Esophagus muscularis mucosa (tissue), 4 donors: ENCODE measurements around the gene ZNF775. TPM values are rescaled to one million over a fixed set of nuclear protein-coding genes. Genes with fewer than 3 reads are reported as not detected.

ENCODE experiments used
- DNase-seq: peaks from one replicate; pipeline ENCODE4 v3.0.0-alpha.2; 2017; ENCODE audit errors: extremely low spot score
- H3K27ac ChIP-seq, 4 donors: fragments of 200-600 bp; sonication (generic); replicated peaks in 1 of 4; 1 replicate in 3 of 4; 2 replicates in 1 of 4; pipeline ENCODE4 v1.5.1; 2016 to 2019; ENCODE audit warnings: mild to moderate bottlenecking in 1 of 4
- H3K27me3 ChIP-seq, 4 donors: fragments of 200-600 bp; sonication (generic); one replicate each; pipeline versions ENCODE4 v1.5.1 to v1.6.0; 2016 to 2019
- H3K36me3 ChIP-seq, 4 donors: fragments of 200-600 bp; sonication (generic); one replicate each; pipeline ENCODE4 v1.5.1; 2016 to 2019
- H3K4me1 ChIP-seq, 4 donors: fragments of 200-600 bp; sonication (generic); one replicate each; pipeline ENCODE4 v1.5.1; 2016 to 2019
- H3K4me3 ChIP-seq, 4 donors: fragments of 200-600 bp; sonication (generic); 1 replicate in 2 of 4; 2 replicates in 2 of 4; pipeline ENCODE4 v1.5.1; 2016 to 2019; ENCODE audit warnings: mild to moderate bottlenecking in 4 of 4, moderate library complexity in 1 of 4
- H3K9me3 ChIP-seq, 4 donors: fragments of 200-600 bp; sonication (generic); 1 replicate in 3 of 4; 2 replicates in 1 of 4; pipeline ENCODE4 v1.5.1; 2016 to 2019
- EP300 ChIP-seq: sonication (generic); formaldehyde crosslinking; IDR thresholded peaks from one replicate; pipeline ENCODE4 v1.6.1; 2017; ENCODE audit warnings: antibody characterized with exemption
- POLR2A ChIP-seq: fragments of 450-650 bp; IDR thresholded peaks from one replicate; pipeline ENCODE4 v1.6.1; 2017; ENCODE audit warnings: antibody characterized with exemption, moderate library complexity, mild to moderate bottlenecking, low read depth
- POLR2AphosphoS5 ChIP-seq, 2 donors: sonication (generic); formaldehyde crosslinking; IDR thresholded peaks; one replicate each; pipeline ENCODE4 v1.6.1; 2017; ENCODE audit warnings: antibody characterized with exemption in 2 of 2
- WGBS: methylation state at CpG from one replicate; pipeline ENCODE4 v1.1.5; 2018; 5-methylcytosine and 5-hydroxymethylcytosine counted together
- intact Hi-C: fragments of 100-400 bp; cut with DNase I; formaldehyde crosslinking; loops from one replicate; pipeline ENCODE4 v1.15.1; 2023
- total RNA-seq, 4 donors: library from RNA; depleted of rRNA; stranded (reverse); fragments of >200 nt; gene quantifications; one replicate each; pipeline versions ENCODE4 v1.1.0 to v1.2.1, GENCODE V29; 2016
- TF ChIP-seq, protein P1 (sequence below), 3 experiments: fragments of 200-600 bp in 2 of 3; fragments of 450-650 bp in 1 of 3; sonication (generic) in 2 of 3; IDR thresholded peaks; one replicate each; pipeline ENCODE4 v1.5.1; 2017 to 2019; ENCODE audit warnings: antibody characterized with exemption in 3 of 3, mild to moderate bottlenecking in 2 of 3, moderate library complexity in 1 of 3

The ZNF775 gene
- total RNA-seq, 4 donors from 2014 or later = 6.6 to 19.8 (median 15.0) TPM

DNA sequence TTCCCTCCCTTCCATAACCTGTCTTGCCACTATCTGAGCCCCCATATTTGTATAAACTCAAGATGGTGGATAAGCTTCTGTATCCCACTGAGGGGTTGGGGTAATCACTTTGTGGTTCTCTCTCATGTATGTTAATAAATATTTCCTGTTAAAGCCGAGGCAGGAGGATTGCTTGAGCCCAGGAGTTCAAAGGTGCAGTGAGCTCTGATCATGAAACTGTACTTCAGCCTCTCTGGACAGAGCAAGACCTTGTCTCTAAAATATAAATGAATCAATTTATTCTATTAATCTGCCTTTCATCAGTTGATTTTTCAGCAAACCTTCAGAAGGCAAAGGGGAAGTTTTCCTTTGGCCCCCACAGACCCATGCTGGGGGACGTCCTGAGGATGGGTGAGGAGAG, 35.9 kb upstream of the ZNF775 start:
- H3K9me3 ChIP-seq = peaks cover 0 to 2% (median 0%) of the 10 kb centered on the region in 4 donors
- 82% methylated on average over 2 of the region's 2 CpGs for WGBS
- H3K27ac ChIP-seq = no peak overlapping the region
- peaks cover 0 to 4% (median 1%) of the 10 kb centered on the region in 4 donors for H3K36me3 ChIP-seq
- peaks cover 26 to 41% (median 40%) of the 10 kb centered on the region in 4 donors for H3K4me1 ChIP-seq
- no peak overlapping the region for H3K4me3 ChIP-seq
- no peak for DNase-seq
- intact Hi-C loops = no loop called here
- H3K27me3 ChIP-seq = peaks cover 0 to 11% (median 2%) of the 10 kb centered on the region in 4 donors
- TF ChIP-seq EP300 (no peak), POLR2AphosphoS5 (IDR thresholded peaks at IDR 0.05) (no peak)

DNA sequence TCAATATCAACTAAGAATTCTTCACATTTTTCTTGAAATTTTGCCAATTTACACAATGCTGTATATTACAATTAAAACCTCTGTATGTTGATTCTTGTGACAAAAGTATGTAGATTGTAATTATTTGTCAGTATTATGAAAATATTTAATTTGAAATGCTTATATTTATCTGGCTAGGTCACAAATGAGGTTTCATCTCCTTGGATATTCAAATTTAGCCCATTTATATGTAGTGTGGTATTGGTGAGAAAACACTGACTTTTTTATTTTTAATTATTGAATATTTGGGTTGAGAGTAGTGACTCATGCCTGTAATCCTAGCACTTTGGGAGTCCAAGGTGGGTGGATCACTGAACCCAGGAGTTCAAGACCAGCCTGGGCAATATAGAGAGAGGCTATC, 34.8 kb upstream of the ZNF775 start:
- no peak overlapping the region for H3K27ac ChIP-seq

DNA sequence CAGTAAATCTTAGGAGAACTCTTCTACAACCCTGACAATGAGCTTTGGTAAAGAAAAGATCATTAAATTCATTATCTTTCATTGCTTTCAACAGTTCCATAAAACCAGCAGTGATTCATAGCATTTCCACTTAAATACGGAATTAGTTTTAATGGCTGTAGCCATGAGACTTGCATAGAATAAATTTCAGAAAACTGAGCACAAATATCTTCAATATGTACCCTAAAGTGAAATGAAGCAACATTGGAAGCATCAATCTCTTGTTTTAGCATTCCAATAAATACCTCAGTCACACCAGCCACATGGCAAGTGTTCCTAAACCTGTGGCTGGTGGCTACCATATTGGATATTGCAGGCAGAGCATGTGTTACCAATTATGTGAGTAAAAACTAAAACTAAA, 34.1 kb upstream of the ZNF775 start:
- H3K27me3 ChIP-seq = peaks cover 0 to 11% (median 2%) of the 10 kb centered on the region in 4 donors
- TF ChIP-seq EP300 = no peak
- TF ChIP-seq, protein P1, sequence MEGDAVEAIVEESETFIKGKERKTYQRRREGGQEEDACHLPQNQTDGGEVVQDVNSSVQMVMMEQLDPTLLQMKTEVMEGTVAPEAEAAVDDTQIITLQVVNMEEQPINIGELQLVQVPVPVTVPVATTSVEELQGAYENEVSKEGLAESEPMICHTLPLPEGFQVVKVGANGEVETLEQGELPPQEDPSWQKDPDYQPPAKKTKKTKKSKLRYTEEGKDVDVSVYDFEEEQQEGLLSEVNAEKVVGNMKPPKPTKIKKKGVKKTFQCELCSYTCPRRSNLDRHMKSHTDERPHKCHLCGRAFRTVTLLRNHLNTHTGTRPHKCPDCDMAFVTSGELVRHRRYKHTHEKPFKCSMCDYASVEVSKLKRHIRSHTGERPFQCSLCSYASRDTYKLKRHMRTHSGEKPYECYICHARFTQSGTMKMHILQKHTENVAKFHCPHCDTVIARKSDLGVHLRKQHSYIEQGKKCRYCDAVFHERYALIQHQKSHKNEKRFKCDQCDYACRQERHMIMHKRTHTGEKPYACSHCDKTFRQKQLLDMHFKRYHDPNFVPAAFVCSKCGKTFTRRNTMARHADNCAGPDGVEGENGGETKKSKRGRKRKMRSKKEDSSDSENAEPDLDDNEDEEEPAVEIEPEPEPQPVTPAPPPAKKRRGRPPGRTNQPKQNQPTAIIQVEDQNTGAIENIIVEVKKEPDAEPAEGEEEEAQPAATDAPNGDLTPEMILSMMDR (IDR thresholded peaks at IDR 0.05) = no peak
- no peak for TF ChIP-seq POLR2AphosphoS5 (IDR thresholded peaks at IDR 0.05)
- TF ChIP-seq POLR2A = no peak
- peaks cover 0 to 2% (median 0%) of the 10 kb centered on the region in 4 donors for H3K9me3 ChIP-seq
- no peak overlapping the region for H3K27ac ChIP-seq
- no peak for DNase-seq
- peaks cover 17 to 23% (median 22%) of the 10 kb centered on the region in 4 donors for H3K4me1 ChIP-seq
- 100% methylated on average over 1 of the region's 1 CpG for WGBS
- H3K4me3 ChIP-seq = no peak overlapping the region
- intact Hi-C loops = no loop called here
- H3K36me3 ChIP-seq = no peaks in the 10 kb centered on the region

More for the DNA sequence above, 34.8 kb upstream of the ZNF775 start:
- DNase-seq = no peak
- Histone ChIP-seq H3K9me3 (peaks cover 0 to 2% (median 0%) of the 10 kb centered on the region in 4 donors), H3K27me3 (peaks cover 0 to 11% (median 2%) of the 10 kb centered on the region in 4 donors), H3K36me3 (no peaks in the 10 kb centered on the region), H3K4me1 (peaks cover 24 to 30% (median 29%) of the 10 kb centered on the region in 4 donors), H3K4me3 (no peak overlapping the region)
- intact Hi-C loops = no loop called here
- no peak for TF ChIP-seq EP300
- TF ChIP-seq POLR2AphosphoS5 (IDR thresholded peaks at IDR 0.05) = no peak
- no peak for TF ChIP-seq POLR2A
- TF ChIP-seq, protein P1 (IDR thresholded peaks at IDR 0.05) = no peak

DNA sequence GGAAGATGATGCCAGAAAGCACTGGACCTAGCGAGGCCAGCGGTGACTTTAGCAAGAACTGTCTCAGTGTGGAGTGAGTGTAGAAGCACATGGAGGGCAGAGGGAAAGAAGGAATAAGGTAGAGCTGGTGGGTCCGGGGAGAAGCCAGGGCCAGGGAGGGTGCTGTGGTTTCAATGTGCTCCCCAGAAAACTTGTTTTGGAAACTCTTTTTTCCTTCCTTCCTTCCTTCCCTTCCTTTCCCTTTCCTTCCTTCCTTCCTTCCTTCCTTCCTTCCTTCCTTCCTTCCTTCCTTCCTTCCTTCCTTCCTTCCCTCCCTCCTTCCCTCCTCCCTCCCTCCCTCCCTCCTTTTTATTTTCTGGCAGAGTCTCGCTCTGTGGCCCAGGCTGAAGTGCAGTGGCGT, 32.2 kb upstream of the ZNF775 start:
- TF ChIP-seq POLR2A (no peak), POLR2AphosphoS5 (IDR thresholded peaks at IDR 0.05) (no peak), EP300 (no peak)
- TF ChIP-seq, protein P1 (IDR thresholded peaks at IDR 0.05) = no peak
- Histone ChIP-seq H3K36me3 (no peaks in the 10 kb centered on the region), H3K27me3 (no peaks in the 10 kb centered on the region), H3K9me3 (peaks cover 0 to 2% (median 0%) of the 10 kb centered on the region in 4 donors), H3K27ac (no peak overlapping the region), H3K4me1 (peaks cover 3 to 4% (median 3%) of the 10 kb centered on the region in 4 donors), H3K4me3 (no peak overlapping the region)
- 82% methylated on average over 5 of the region's 5 CpGs for WGBS
- DNase-seq = no peak
- intact Hi-C loops = no loop called here

DNA sequence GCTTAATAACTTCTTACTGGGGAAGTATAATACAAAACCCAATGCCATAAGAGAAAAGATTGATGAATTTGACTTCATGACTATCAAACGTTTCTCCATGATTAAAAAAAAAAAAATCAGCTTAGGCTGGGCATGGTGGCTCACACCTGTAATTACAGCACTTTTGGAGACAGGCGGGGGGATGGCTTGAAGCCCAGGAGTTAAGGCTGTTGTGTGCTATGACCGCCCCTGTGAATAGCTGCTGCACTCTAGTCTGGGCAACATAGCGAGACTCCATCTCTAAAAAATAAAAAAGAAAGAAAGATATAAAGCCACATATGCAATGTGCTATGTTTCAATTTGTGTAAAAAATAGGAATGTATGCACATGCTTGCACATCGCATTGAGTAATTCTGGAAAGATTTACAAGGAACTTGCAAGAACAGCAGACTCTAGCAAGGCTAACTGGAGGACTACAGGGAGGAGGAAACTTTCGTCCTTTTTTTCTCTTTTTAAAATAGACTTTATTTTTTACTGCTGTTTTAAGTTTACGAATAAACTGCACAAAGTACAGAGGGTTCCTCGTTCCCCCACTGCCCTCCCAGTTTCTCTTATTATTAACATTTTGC, 27.4 kb upstream of the ZNF775 start:
- DNase-seq = no peak
- intact Hi-C loops = no loop called here

More for the DNA sequence above, 27.4 kb upstream of the ZNF775 start:
- no peaks in the 10 kb centered on the region for H3K36me3 ChIP-seq
- H3K27ac ChIP-seq = no peak overlapping the region
- 66% methylated on average over 8 of the region's 8 CpGs for WGBS
- H3K9me3 ChIP-seq = no peaks in the 10 kb centered on the region
- H3K27me3 ChIP-seq = no peaks in the 10 kb centered on the region
- TF ChIP-seq POLR2AphosphoS5 (IDR thresholded peaks at IDR 0.05) = no peak
- TF ChIP-seq, protein P1 (IDR thresholded peaks at IDR 0.05) = no peak
- TF ChIP-seq EP300 = no peak
- no peak for TF ChIP-seq POLR2A
- H3K4me3 ChIP-seq = no peak overlapping the region
- H3K4me1 ChIP-seq = peaks cover 0 to 10% (median 3%) of the 10 kb centered on the region in 4 donors
